ENCODE data around the gene PLCH2.

PLCH2 gene

GRCh38 chr1:2472109-2472508, 4.0 kb upstream of the PLCH2 start:
- Histone ChIP-seq H3K79me2 (ENCODE audit: control insufficient read depth, low read length) (no peaks in the 10 kb centered on the region), H4K20me1 (ENCODE audit: control insufficient read depth, insufficient read depth, low read depth, low read length) (no peaks in the 10 kb centered on the region), H3K36me3 (ENCODE audit: control insufficient read depth, low read length) (no peaks in the 10 kb centered on the region), H3K27me3 (ENCODE audit: control insufficient read depth, low read length) (no peaks in the 10 kb centered on the region), H3K27ac (ENCODE audit: low read depth, low read length) (no peak overlapping the region), H3K4me1 (ENCODE audit: control insufficient read depth, low read length) (peaks cover 9% of the 10 kb centered on the region), H3K4me2 (ENCODE audit: low read length) (no peak overlapping the region), H3F3A (ENCODE audit: control insufficient read depth, insufficient read depth) (no peaks in the 10 kb centered on the region), H3K9me2 (replicated peaks; ENCODE audit: control insufficient read depth, low read length) (no peaks in the 10 kb centered on the region), H3K4me3 (ENCODE audit: low read length) (no peak overlapping the region), H3K9me3 (ENCODE audit: control insufficient read depth, insufficient read depth, low read length) (no peaks in the 10 kb centered on the region)
- TF ChIP-seq CTCF (IDR thresholded peaks at IDR 0.05; ENCODE audit: low read depth, low read length, poor library complexity, severe bottlenecking): no peak
- TF ChIP-seq EZH2phosphoT487 (IDR thresholded peaks at IDR 0.05; ENCODE audit: borderline replicate concordance, low read length): no peak

- Histone ChIP-seq H3K27ac (ENCODE audit: low read depth, low read length) (no peak overlapping the region), H3K9me2 (replicated peaks; ENCODE audit: control insufficient read depth, low read length) (no peaks in the 10 kb centered on the region)
Observed at GRCh38 chr1:2472561-2473177, 3.4 kb upstream of the PLCH2 start.

GRCh38 chr1:2473198-2473597, 2.9 kb upstream of the PLCH2 start:
- Histone ChIP-seq H3K9me3 (ENCODE audit: control insufficient read depth, insufficient read depth, low read length) (no peaks in the 10 kb centered on the region), H4K20me1 (ENCODE audit: control insufficient read depth, insufficient read depth, low read depth, low read length) (no peaks in the 10 kb centered on the region), H3K4me1 (ENCODE audit: control insufficient read depth, low read length) (peaks cover 9% of the 10 kb centered on the region), H3K9me2 (replicated peaks; ENCODE audit: control insufficient read depth, low read length) (no peaks in the 10 kb centered on the region), H3K36me3 (ENCODE audit: control insufficient read depth, low read length) (no peaks in the 10 kb centered on the region), H3F3A (ENCODE audit: control insufficient read depth, insufficient read depth) (no peaks in the 10 kb centered on the region), H3K4me2 (ENCODE audit: low read length) (no peak overlapping the region), H3K79me2 (ENCODE audit: control insufficient read depth, low read length) (no peaks in the 10 kb centered on the region), H3K27ac (ENCODE audit: low read depth, low read length) (no peak overlapping the region), H3K27me3 (ENCODE audit: control insufficient read depth, low read length) (no peaks in the 10 kb centered on the region), H3K4me3 (ENCODE audit: low read length) (no peak overlapping the region)
- TF ChIP-seq EZH2phosphoT487 (IDR thresholded peaks at IDR 0.05; ENCODE audit: borderline replicate concordance, low read length) (no peak), CTCF (IDR thresholded peaks at IDR 0.05; ENCODE audit: low read depth, low read length, poor library complexity, severe bottlenecking) (no peak)

More at GRCh38 chr1:2472561-2473177, 3.4 kb upstream of the PLCH2 start:
- Histone ChIP-seq H3K36me3 (ENCODE audit: control insufficient read depth, low read length) (no peaks in the 10 kb centered on the region), H3F3A (ENCODE audit: control insufficient read depth, insufficient read depth) (no peaks in the 10 kb centered on the region), H3K79me2 (ENCODE audit: control insufficient read depth, low read length) (no peaks in the 10 kb centered on the region), H4K20me1 (ENCODE audit: control insufficient read depth, insufficient read depth, low read depth, low read length) (no peaks in the 10 kb centered on the region), H3K4me2 (ENCODE audit: low read length) (no peak overlapping the region), H3K27me3 (ENCODE audit: control insufficient read depth, low read length) (no peaks in the 10 kb centered on the region), H3K4me1 (ENCODE audit: control insufficient read depth, low read length) (peaks cover 9% of the 10 kb centered on the region), H3K9me3 (ENCODE audit: control insufficient read depth, insufficient read depth, low read length) (no peaks in the 10 kb centered on the region), H3K4me3 (ENCODE audit: low read length) (no peak overlapping the region)
- TF ChIP-seq EZH2phosphoT487 (IDR thresholded peaks at IDR 0.05; ENCODE audit: borderline replicate concordance, low read length): no peak

- H3K27me3 ChIP-seq (ENCODE audit: control insufficient read depth, low read length): no peaks in the 10 kb centered on the region
- H3K4me2 ChIP-seq (ENCODE audit: low read length): no peak overlapping the region
Observed at GRCh38 chr1:2474104-2474844, 1.8 kb upstream of the PLCH2 start.

More at GRCh38 chr1:2474104-2474844, 1.8 kb upstream of the PLCH2 start:
- H3K4me1 ChIP-seq (ENCODE audit: control insufficient read depth, low read length): peaks cover 9% of the 10 kb centered on the region
- H3K27ac ChIP-seq (ENCODE audit: low read depth, low read length): no peak overlapping the region
- H3K9me2 ChIP-seq (replicated peaks; ENCODE audit: control insufficient read depth, low read length): no peaks in the 10 kb centered on the region
- no peak overlapping the region for H3K4me3 ChIP-seq (ENCODE audit: low read length)
- TF ChIP-seq EZH2phosphoT487 (IDR thresholded peaks at IDR 0.05; ENCODE audit: borderline replicate concordance, low read length) (no peak), CTCF (IDR thresholded peaks at IDR 0.05; ENCODE audit: low read depth, low read length, poor library complexity, severe bottlenecking) (no peak)
- no peaks in the 10 kb centered on the region for H4K20me1 ChIP-seq (ENCODE audit: control insufficient read depth, insufficient read depth, low read depth, low read length)
- no peaks in the 10 kb centered on the region for H3K79me2 ChIP-seq (ENCODE audit: control insufficient read depth, low read length)
- no peaks in the 10 kb centered on the region for H3F3A ChIP-seq (ENCODE audit: control insufficient read depth, insufficient read depth)
- no peaks in the 10 kb centered on the region for H3K9me3 ChIP-seq (ENCODE audit: control insufficient read depth, insufficient read depth, low read length)
- H3K36me3 ChIP-seq (ENCODE audit: control insufficient read depth, low read length): no peaks in the 10 kb centered on the region

Measured in DOHH2 (cell line).